ENCODE measurements around the gene HOMER3.

Gene HOMER3

DNA sequence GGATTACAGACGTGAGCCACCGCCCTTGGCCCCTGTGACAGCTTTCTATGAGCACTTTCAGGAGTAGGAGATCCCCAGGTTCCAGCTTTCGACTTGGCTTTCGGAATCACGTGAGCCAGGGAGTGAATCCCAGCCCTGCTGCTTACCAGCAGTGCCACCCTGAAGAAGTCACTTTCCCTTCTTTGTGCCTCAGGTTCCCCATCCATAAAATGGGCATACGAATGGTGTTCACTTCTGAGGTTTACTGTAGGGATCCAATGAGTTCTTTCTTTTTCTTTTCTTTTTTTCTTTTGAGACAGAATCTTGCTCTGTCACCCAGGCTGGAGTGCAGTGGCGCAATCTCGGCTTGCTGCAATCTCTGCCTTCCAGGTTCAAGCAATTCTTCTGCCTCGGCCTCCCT is 4.3 kb upstream of the HOMER3 start:
- ATAC-seq = no peak
- TF ChIP-seq, protein P1, sequence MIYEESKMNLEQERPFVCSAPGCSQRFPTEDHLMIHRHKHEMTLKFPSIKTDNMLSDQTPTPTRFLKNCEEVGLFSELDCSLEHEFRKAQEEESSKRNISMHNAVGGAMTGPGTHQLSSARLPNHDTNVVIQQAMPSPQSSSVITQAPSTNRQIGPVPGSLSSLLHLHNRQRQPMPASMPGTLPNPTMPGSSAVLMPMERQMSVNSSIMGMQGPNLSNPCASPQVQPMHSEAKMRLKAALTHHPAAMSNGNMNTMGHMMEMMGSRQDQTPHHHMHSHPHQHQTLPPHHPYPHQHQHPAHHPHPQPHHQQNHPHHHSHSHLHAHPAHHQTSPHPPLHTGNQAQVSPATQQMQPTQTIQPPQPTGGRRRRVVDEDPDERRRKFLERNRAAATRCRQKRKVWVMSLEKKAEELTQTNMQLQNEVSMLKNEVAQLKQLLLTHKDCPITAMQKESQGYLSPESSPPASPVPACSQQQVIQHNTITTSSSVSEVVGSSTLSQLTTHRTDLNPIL (CRISPR knock-in tag; IDR thresholded peaks at IDR 0.05; ENCODE audit: low read depth) = no peak
- TF ChIP-seq, protein P2, sequence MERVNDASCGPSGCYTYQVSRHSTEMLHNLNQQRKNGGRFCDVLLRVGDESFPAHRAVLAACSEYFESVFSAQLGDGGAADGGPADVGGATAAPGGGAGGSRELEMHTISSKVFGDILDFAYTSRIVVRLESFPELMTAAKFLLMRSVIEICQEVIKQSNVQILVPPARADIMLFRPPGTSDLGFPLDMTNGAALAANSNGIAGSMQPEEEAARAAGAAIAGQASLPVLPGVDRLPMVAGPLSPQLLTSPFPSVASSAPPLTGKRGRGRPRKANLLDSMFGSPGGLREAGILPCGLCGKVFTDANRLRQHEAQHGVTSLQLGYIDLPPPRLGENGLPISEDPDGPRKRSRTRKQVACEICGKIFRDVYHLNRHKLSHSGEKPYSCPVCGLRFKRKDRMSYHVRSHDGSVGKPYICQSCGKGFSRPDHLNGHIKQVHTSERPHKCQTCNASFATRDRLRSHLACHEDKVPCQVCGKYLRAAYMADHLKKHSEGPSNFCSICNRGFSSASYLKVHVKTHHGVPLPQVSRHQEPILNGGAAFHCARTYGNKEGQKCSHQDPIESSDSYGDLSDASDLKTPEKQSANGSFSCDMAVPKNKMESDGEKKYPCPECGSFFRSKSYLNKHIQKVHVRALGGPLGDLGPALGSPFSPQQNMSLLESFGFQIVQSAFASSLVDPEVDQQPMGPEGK (CRISPR knock-in tag; IDR thresholded peaks at IDR 0.05; ENCODE audit: borderline replicate concordance) = no peak
- TF ChIP-seq TOX (CRISPR knock-in tag; IDR thresholded peaks at IDR 0.05; ENCODE audit: borderline replicate concordance) (no peak), ISL1 (CRISPR knock-in tag; IDR thresholded peaks at IDR 0.05) (no peak)

DNA sequence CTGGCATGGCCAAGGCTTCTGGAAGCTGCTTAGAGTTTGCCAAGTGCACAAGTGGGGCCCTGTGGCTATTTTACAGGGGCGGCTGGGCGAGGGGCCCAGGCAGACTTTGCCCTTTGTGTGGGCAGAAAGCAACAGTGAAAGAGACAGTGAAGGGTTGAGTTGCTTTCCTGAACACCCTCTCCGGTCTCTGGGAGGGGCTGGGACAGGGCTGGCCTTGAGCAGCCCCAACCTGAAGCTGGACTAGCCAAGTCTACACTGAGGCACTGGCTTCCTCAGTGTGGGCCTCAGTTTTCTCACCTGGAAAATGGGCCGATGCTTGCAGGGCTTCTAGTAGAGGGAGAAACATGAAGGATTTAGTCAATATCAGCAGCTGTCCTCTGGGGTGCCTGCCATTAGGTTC is 2.4 kb upstream of the HOMER3 start:
- TF ChIP-seq ZFP3 (CRISPR knock-in tag; IDR thresholded peaks at IDR 0.05) (no peak), ISL1 (CRISPR knock-in tag; IDR thresholded peaks at IDR 0.05) (no peak), TCF4 (CRISPR knock-in tag; IDR thresholded peaks at IDR 0.05; ENCODE audit: borderline replicate concordance) (no peak), ZNF70 (CRISPR knock-in tag; IDR thresholded peaks at IDR 0.05) (no peak), BACH2 (CRISPR knock-in tag; IDR thresholded peaks at IDR 0.05; ENCODE audit: borderline replicate concordance) (no peak), RARB (CRISPR knock-in tag; IDR thresholded peaks at IDR 0.05) (no peak), ZFP30 (CRISPR knock-in tag; IDR thresholded peaks at IDR 0.05) (no peak), ZC3H10 (CRISPR knock-in tag; IDR thresholded peaks at IDR 0.05) (no peak), OSR1 (CRISPR knock-in tag; IDR thresholded peaks at IDR 0.05) (no peak), ZNF565 (CRISPR knock-in tag; conservative IDR thresholded peaks at IDR 0.05; ENCODE audit: low read depth) (no peak), CSDC2 (CRISPR knock-in tag; IDR thresholded peaks at IDR 0.05) (no peak), SNAI2 (CRISPR knock-in tag; IDR thresholded peaks at IDR 0.05) (no peak), TOX (CRISPR knock-in tag; IDR thresholded peaks at IDR 0.05; ENCODE audit: borderline replicate concordance) (no peak), ZNF8 (CRISPR knock-in tag; IDR thresholded peaks at IDR 0.05) (no peak), ARNTL (CRISPR knock-in tag; IDR thresholded peaks at IDR 0.05; ENCODE audit: borderline replicate concordance, low read depth) (no peak), GLIS3 (CRISPR knock-in tag; IDR thresholded peaks at IDR 0.05) (no peak)
- TF ChIP-seq, protein P3, sequence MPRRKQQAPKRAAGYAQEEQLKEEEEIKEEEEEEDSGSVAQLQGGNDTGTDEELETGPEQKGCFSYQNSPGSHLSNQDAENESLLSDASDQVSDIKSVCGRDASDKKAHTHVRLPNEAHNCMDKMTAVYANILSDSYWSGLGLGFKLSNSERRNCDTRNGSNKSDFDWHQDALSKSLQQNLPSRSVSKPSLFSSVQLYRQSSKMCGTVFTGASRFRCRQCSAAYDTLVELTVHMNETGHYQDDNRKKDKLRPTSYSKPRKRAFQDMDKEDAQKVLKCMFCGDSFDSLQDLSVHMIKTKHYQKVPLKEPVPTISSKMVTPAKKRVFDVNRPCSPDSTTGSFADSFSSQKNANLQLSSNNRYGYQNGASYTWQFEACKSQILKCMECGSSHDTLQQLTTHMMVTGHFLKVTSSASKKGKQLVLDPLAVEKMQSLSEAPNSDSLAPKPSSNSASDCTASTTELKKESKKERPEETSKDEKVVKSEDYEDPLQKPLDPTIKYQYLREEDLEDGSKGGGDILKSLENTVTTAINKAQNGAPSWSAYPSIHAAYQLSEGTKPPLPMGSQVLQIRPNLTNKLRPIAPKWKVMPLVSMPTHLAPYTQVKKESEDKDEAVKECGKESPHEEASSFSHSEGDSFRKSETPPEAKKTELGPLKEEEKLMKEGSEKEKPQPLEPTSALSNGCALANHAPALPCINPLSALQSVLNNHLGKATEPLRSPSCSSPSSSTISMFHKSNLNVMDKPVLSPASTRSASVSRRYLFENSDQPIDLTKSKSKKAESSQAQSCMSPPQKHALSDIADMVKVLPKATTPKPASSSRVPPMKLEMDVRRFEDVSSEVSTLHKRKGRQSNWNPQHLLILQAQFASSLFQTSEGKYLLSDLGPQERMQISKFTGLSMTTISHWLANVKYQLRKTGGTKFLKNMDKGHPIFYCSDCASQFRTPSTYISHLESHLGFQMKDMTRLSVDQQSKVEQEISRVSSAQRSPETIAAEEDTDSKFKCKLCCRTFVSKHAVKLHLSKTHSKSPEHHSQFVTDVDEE (CRISPR knock-in tag; IDR thresholded peaks at IDR 0.05) = no peak
- TF ChIP-seq, protein P2 (CRISPR knock-in tag; IDR thresholded peaks at IDR 0.05; ENCODE audit: borderline replicate concordance) = no peak
- TF ChIP-seq, protein P4, sequence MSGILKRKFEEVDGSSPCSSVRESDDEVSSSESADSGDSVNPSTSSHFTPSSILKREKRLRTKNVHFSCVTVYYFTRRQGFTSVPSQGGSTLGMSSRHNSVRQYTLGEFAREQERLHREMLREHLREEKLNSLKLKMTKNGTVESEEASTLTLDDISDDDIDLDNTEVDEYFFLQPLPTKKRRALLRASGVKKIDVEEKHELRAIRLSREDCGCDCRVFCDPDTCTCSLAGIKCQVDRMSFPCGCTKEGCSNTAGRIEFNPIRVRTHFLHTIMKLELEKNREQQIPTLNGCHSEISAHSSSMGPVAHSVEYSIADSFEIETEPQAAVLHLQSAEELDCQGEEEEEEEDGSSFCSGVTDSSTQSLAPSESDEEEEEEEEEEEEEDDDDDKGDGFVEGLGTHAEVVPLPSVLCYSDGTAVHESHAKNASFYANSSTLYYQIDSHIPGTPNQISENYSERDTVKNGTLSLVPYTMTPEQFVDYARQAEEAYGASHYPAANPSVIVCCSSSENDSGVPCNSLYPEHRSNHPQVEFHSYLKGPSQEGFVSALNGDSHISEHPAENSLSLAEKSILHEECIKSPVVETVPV (CRISPR knock-in tag; IDR thresholded peaks at IDR 0.05) = no peak
- no peak for ATAC-seq

DNA sequence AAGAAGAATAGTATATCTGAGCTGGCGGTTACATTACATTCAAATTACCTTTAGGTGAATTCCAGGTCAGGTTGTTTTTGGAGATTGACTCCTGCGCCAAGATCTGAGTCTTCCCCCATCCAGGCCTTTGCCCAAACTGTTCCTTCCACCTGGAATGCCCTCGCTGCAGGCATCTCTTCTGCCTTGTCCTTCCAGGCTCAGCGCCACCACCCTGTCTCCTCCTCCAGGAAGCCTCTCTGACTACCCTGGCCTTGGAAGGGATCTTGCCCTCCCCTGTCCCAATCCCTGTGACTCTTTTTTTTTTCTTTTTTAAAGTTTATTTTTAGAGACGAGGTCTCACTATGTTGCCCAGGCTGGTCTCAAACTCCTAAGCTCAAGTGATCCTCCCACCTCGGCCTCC is 1.7 kb upstream of the HOMER3 start:
- TF ChIP-seq, protein P2 (CRISPR knock-in tag; IDR thresholded peaks at IDR 0.05; ENCODE audit: borderline replicate concordance) = no peak
- TF ChIP-seq GLIS3 (CRISPR knock-in tag; IDR thresholded peaks at IDR 0.05) (no peak), ZNF565 (CRISPR knock-in tag; conservative IDR thresholded peaks at IDR 0.05; ENCODE audit: low read depth) (no peak), ZFP3 (CRISPR knock-in tag; IDR thresholded peaks at IDR 0.05) (no peak), ZNF8 (CRISPR knock-in tag; IDR thresholded peaks at IDR 0.05) (no peak), ESRRG (CRISPR knock-in tag; IDR thresholded peaks at IDR 0.05) (no peak), CSDC2 (CRISPR knock-in tag; IDR thresholded peaks at IDR 0.05) (no peak), ZFP30 (CRISPR knock-in tag; IDR thresholded peaks at IDR 0.05) (no peak), TCF4 (CRISPR knock-in tag; IDR thresholded peaks at IDR 0.05; ENCODE audit: borderline replicate concordance) (no peak), PPARA (CRISPR knock-in tag; IDR thresholded peaks at IDR 0.05; ENCODE audit: borderline replicate concordance) (no peak), ZNF70 (CRISPR knock-in tag; IDR thresholded peaks at IDR 0.05) (no peak), SNAI2 (CRISPR knock-in tag; IDR thresholded peaks at IDR 0.05) (no peak)
- TF ChIP-seq, protein P1 (CRISPR knock-in tag; IDR thresholded peaks at IDR 0.05; ENCODE audit: low read depth) = no peak
- TF ChIP-seq, protein P4 (CRISPR knock-in tag; IDR thresholded peaks at IDR 0.05) = no peak
- no peak for ATAC-seq

All from SK-N-SH treated with all-trans-retinoic acid at 6 μM for 48 hours (cell line).